Right atrium auricular region (tissue), 2 donors: ENCODE results near the gene FYCO1. TPM values are rescaled to one million over a fixed set of nuclear protein-coding genes. Genes with fewer than 3 reads are reported as not detected.

Source experiments
- DNase-seq: peaks from one replicate; pipeline ENCODE4 v3.0.0-alpha.2; 2019; ENCODE audit warnings: low spot score
- H3K27ac ChIP-seq, 2 donors: fragments of 200-600 bp; sonication (generic); 1 replicate in 1 of 2; 2 replicates in 1 of 2; pipeline ENCODE4 v1.5.1; 2016 to 2019
- H3K27me3 ChIP-seq, 2 donors: fragments of 200-600 bp; sonication (generic); one replicate each; pipeline versions ENCODE4 v1.5.1 to v1.6.0; 2017 to 2019
- H3K36me3 ChIP-seq: fragments of 200-600 bp; sonication (generic); one replicate; pipeline ENCODE4 v1.5.1; 2016
- H3K4me1 ChIP-seq, 2 donors: fragments of 200-600 bp; sonication (generic); one replicate each; pipeline versions ENCODE4 v1.5.1 to v1.6.0; 2017 to 2019
- H3K4me3 ChIP-seq, 2 donors: fragments of 200-600 bp; sonication (generic); 1 replicate in 1 of 2; 2 replicates in 1 of 2; pipeline ENCODE4 v1.5.1; 2017 to 2019; ENCODE audit warnings: mild to moderate bottlenecking in 1 of 2, moderate library complexity in 1 of 2
- H3K9me3 ChIP-seq, 2 donors: fragments of 200-600 bp; sonication (generic); one replicate each; pipeline ENCODE4 v1.5.1; 2019
- total RNA-seq, 2 donors: library from RNA; depleted of rRNA; stranded (reverse); fragments of >200 nt; gene quantifications; one replicate each; pipeline ENCODE4 v1.1.0, GENCODE V29; 2016
- TF ChIP-seq, protein P1 (sequence below), 2 donors: fragments of 200-600 bp; sonication (generic); IDR thresholded peaks; one replicate each; pipeline ENCODE4 v1.5.1; 2019; ENCODE audit warnings: antibody characterized with exemption in 2 of 2

The FYCO1 gene
- total RNA-seq, 2 donors from 2014 or later: 67.2 to 116 TPM

DNA sequence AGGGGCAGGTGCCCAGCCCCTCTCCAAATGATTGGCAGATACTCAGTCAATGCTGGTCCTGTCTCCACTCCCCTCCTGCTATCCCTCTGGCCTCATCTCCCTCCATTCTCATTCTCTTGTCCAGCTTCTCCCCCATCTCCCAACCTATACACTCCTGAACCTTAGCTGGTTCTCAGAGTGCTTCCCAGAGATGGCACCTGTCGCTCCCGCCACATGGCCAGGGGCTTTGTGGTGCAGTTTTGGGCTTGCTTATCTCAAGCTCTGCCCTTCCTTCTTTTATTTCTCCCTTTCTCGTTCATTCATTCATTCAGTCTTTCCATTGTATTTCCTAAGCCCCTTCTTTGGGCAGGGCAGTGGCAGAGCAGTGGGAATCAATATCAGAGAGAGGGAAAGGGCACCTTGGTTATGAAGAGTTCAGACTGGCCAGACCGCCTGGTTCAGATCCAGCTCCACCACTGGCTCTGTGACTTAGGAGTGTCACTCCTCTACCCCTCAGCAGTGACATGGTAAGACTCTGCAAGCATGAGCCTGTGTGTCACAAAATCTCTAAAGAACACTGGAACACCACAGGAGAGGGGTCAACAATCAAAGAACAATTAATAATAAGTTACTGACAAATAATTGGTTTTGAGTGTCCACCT is 72.6 kb downstream of the FYCO1 start:
- no peaks in the 10 kb centered on the region for H3K4me1 ChIP-seq
- no peaks in the 10 kb centered on the region for H3K9me3 ChIP-seq
- H3K27me3 ChIP-seq: no peaks in the 10 kb centered on the region
- H3K36me3 ChIP-seq: peaks cover 69% of the 10 kb centered on the region
- TF ChIP-seq, protein P1, sequence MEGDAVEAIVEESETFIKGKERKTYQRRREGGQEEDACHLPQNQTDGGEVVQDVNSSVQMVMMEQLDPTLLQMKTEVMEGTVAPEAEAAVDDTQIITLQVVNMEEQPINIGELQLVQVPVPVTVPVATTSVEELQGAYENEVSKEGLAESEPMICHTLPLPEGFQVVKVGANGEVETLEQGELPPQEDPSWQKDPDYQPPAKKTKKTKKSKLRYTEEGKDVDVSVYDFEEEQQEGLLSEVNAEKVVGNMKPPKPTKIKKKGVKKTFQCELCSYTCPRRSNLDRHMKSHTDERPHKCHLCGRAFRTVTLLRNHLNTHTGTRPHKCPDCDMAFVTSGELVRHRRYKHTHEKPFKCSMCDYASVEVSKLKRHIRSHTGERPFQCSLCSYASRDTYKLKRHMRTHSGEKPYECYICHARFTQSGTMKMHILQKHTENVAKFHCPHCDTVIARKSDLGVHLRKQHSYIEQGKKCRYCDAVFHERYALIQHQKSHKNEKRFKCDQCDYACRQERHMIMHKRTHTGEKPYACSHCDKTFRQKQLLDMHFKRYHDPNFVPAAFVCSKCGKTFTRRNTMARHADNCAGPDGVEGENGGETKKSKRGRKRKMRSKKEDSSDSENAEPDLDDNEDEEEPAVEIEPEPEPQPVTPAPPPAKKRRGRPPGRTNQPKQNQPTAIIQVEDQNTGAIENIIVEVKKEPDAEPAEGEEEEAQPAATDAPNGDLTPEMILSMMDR (IDR thresholded peaks at IDR 0.05): no peak
- H3K27ac ChIP-seq: no peak overlapping the region
- DNase-seq: no peak
- no peak overlapping the region for H3K4me3 ChIP-seq

DNA sequence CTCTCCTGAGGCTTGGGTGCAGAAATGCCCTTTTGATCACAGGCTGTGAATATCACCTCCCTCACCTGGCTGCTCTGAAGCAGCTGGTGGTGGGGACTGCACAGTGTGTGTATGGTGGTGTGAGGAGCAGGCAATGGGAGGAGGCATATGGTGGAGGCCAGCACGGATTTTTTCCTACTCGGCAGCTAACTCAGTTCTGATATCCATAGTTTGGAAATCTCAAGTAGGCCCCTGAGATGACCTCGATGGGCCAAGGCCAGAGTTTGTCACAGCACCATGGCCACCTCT is 73.6 kb downstream of the FYCO1 start:
- Histone ChIP-seq H3K27ac (no peak overlapping the region), H3K4me1 (no peaks in the 10 kb centered on the region), H3K27me3 (no peaks in the 10 kb centered on the region), H3K9me3 (no peaks in the 10 kb centered on the region), H3K36me3 (peaks cover 59% of the 10 kb centered on the region), H3K4me3 (no peak overlapping the region)
- no peak for DNase-seq
- TF ChIP-seq, protein P1 (IDR thresholded peaks at IDR 0.05): no peak

- DNase-seq: no peak
- Histone ChIP-seq H3K4me1 (no peaks in the 10 kb centered on the region), H3K4me3 (no peak overlapping the region), H3K9me3 (no peaks in the 10 kb centered on the region), H3K36me3 (peaks cover 59% of the 10 kb centered on the region), H3K27ac (no peak overlapping the region), H3K27me3 (no peaks in the 10 kb centered on the region)
- TF ChIP-seq, protein P1 (IDR thresholded peaks at IDR 0.05): no peak
Measured at GRCh38 chr3:45921158-45922038, 74.2 kb downstream of the FYCO1 start.

- H3K4me1 ChIP-seq: peaks cover 0 to 5% of the 10 kb centered on the region in 2 donors
Measured at GRCh38 chr3:45917146-45917898, 78.3 kb downstream of the FYCO1 start.

DNA sequence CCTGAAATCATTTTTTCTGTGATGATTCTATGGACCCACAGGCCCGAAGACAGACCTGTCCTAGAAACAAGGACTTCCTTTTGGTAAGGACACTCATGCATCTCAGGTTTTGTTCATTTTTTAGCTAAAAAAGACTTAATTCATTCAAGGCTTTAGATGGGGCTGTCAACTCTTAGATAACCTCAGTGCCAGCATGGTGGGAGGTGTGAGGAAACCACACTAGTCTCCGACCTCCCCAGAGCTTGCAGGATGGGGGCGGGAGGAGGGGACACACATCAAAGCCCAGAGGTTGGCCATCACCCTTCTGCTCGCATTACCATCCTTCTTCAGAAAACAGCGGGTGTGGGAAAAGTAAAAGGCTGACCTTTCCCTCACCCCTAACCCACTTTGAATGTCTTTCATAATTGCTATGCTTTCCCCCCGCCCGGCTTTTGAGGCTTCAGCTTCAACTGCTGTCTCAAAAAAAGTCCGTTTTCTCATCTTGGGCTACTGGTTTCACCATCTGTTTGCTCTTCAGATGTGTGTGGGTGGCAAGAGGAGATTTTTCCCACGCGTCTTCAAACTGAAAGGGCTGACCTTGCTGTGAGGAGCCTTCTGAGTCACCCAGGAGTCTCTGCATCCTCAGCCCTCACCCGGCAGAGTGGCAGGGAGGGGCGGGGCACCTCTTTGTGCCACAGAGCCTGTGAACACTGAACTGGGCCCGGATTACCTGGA is 79.9 kb downstream of the FYCO1 start:
- no peak overlapping the region for H3K4me3 ChIP-seq
- H3K4me1 ChIP-seq: peaks cover 0 to 5% of the 10 kb centered on the region in 2 donors
- H3K36me3 ChIP-seq: peaks cover 11% of the 10 kb centered on the region
- TF ChIP-seq, protein P1 (IDR thresholded peaks at IDR 0.05): no peak
- H3K27ac ChIP-seq: no peak overlapping the region
- H3K9me3 ChIP-seq: no peaks in the 10 kb centered on the region
- no peaks in the 10 kb centered on the region for H3K27me3 ChIP-seq
- DNase-seq: no peak

More at GRCh38 chr3:45917146-45917898, 78.3 kb downstream of the FYCO1 start:
- DNase-seq: no peak
- Histone ChIP-seq H3K27ac (no peak overlapping the region), H3K36me3 (peaks cover 28% of the 10 kb centered on the region), H3K4me3 (no peak overlapping the region), H3K9me3 (no peaks in the 10 kb centered on the region), H3K27me3 (no peaks in the 10 kb centered on the region)
- TF ChIP-seq, protein P1 (IDR thresholded peaks at IDR 0.05): no peak
